Measurements from ENCODE around the gene SRF. TPM values are rescaled to one million over a fixed set of nuclear protein-coding genes. Genes with fewer than 3 reads are reported as not detected.

The SRF gene
- total RNA-seq, 4 donors from 2014 or later, result 23.1 to 29.7 (median 26.4) TPM

DNA sequence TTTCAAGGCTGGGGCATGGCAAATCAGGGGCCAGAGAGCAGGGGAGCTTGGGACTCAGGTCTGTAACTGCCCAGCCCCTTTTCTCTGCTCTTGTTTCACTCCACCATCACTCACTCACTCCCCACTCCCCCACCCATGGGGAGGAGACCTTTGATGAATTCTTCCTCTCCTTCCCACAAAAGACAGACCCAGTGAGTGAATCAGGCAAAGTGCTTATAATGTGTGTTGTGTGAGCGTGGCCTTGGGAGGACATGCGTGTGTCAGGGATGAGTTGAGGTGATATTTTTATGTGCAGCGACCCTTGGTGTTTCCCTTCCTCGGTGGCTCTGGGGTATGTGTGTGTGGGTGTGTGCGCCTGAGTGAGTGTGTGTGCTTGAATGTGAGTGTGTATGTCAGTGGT, 9.9 kb downstream of the SRF start:
- Histone ChIP-seq H3K4me3 (no peak overlapping the region), H3K27ac (no peak overlapping the region), H3K4me1 (peaks cover 0 to 16% (median 3%) of the 10 kb centered on the region in 4 donors), H3K36me3 (peaks cover 0 to 63% (median 0%) of the 10 kb centered on the region in 3 donors), H3K27me3 (no peaks in the 10 kb centered on the region), H3K9me3 (no peaks in the 10 kb centered on the region)
- no peak for DNase-seq
- TF ChIP-seq, protein P1, sequence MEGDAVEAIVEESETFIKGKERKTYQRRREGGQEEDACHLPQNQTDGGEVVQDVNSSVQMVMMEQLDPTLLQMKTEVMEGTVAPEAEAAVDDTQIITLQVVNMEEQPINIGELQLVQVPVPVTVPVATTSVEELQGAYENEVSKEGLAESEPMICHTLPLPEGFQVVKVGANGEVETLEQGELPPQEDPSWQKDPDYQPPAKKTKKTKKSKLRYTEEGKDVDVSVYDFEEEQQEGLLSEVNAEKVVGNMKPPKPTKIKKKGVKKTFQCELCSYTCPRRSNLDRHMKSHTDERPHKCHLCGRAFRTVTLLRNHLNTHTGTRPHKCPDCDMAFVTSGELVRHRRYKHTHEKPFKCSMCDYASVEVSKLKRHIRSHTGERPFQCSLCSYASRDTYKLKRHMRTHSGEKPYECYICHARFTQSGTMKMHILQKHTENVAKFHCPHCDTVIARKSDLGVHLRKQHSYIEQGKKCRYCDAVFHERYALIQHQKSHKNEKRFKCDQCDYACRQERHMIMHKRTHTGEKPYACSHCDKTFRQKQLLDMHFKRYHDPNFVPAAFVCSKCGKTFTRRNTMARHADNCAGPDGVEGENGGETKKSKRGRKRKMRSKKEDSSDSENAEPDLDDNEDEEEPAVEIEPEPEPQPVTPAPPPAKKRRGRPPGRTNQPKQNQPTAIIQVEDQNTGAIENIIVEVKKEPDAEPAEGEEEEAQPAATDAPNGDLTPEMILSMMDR (IDR thresholded peaks at IDR 0.05), result no peak
- no peak for TF ChIP-seq POLR2A (IDR thresholded peaks at IDR 0.05)

DNA sequence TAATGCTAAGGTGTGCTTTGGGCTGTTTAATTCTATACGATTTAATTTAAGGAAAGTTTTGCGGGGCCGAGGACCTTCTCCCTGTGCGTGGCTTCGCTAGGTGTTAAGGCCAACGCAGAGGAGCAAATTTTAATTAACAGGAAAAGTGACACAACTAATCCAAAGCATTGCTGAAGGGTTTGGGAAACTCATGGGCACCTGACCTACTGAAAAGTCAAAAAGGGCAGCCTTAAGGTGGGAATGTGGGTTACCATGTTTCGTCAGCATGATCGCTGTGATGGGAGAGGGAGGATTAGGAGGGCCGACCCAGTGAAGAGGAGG, 10.5 kb downstream of the SRF start:
- no peak for TF ChIP-seq POLR2A (IDR thresholded peaks at IDR 0.05)
- TF ChIP-seq, protein P1 (IDR thresholded peaks at IDR 0.05), result no peak
- DNase-seq, result no peak

DNA sequence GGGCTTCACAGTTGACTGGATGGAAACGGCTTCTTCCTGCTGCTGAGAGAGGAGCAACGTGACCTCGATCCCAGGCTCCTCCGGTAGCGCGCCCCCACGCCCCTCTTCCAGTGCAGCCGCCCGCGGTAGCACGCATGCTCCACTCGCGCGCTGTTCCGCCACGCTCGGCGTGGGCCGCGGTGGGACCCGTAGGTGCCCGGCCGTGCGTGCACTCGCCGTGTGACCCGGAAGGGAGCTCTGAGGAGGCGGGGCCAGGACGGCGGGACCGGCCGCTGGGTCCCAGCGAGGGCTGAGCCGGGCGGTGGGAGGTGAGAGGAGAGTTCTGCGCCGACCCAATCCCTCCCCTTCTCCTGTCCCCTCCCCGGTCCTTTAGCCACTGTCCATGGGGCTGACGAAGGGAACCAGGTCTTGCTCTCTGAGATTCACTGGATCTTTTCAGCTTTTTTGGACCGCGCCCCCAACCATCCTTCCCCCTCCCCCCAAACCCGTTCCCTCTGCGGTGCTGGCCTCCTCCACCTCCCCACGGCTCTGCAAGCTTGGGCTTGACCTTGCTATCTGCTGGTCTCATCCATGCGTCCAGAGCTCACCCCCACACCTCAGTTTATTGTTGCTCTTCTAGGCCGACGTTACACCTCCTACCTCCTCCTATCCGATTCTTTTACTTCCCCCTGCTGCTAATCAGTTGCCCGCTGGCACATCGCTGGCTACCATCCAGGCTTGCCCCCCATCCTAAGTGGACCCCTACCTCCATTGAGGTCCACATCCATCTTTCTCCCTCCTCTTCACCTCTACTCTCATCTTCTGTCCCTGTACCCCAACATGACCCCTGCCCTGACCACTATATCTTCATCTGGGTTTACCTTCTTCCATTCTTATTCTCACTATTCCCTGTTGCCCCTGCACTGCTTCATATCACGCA, 11.1 kb downstream of the SRF start, which contains the start of gene CUL9:
TSS of gene CUL9 (plus strand) at position 255 of the 919 bp plus-strand sequence. CDS start 2,115 bp downstream, outside the sequence.
- no peaks in the 10 kb centered on the region for H3K27me3 ChIP-seq
- peak; percentile 57 to 74 for TF ChIP-seq POLR2A (IDR thresholded peaks at IDR 0.05)
- TF ChIP-seq, protein P1 (IDR thresholded peaks at IDR 0.05), result peak in 1 of 6 experiments; percentile 7
- H3K36me3 ChIP-seq, result peaks cover 0 to 64% (median 0%) of the 10 kb centered on the region in 3 donors
- peak within 1 kb of the TSS; percentile 56 to 96 (median 82) for H3K4me3 ChIP-seq
- peak; percentile 85 to 94 (median 90) for DNase-seq
- no peaks in the 10 kb centered on the region for H3K9me3 ChIP-seq
- peak within 1 kb of the TSS; percentile 70 to 84 (median 76) for H3K27ac ChIP-seq
- peaks cover 0 to 16% (median 3%) of the 10 kb centered on the region in 4 donors for H3K4me1 ChIP-seq

More for the DNA sequence above, 10.5 kb downstream of the SRF start:
- Histone ChIP-seq H3K9me3 (no peaks in the 10 kb centered on the region), H3K36me3 (peaks cover 0 to 63% (median 0%) of the 10 kb centered on the region in 3 donors), H3K27ac (peak overlapping the region; percentile 70 to 84 (median 76)), H3K27me3 (no peaks in the 10 kb centered on the region), H3K4me1 (peaks cover 0 to 16% (median 3%) of the 10 kb centered on the region in 4 donors), H3K4me3 (peak overlapping the region; percentile 56 to 96 (median 82))

DNA sequence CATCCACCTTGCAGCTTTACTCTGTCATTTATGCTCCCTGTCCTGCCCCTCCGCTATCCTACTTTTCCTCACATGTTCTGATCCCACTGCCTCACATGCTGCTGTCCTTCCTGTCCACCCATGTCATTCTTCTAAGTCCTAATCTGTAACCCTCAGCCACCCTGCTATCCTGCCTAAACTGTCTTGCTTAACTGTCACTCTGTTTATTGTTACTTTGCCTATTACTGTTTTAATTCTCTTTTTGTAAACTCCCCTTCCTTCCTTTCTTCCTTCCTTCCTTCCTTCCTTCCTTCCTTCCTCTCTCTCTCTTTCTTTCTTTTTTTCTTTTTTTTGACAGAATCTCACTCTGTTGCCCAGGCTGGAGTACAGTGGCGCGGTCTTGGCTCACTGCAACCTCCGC, 12.4 kb downstream of the SRF start:
- H3K27me3 ChIP-seq, result no peaks in the 10 kb centered on the region
- no peak for DNase-seq
- peaks cover 0 to 64% (median 0%) of the 10 kb centered on the region in 3 donors for H3K36me3 ChIP-seq
- no peaks in the 10 kb centered on the region for H3K9me3 ChIP-seq
- H3K27ac ChIP-seq, result no peak overlapping the region
- TF ChIP-seq, protein P1 (IDR thresholded peaks at IDR 0.05), result no peak
- no peak for TF ChIP-seq POLR2A (IDR thresholded peaks at IDR 0.05)
- no peak overlapping the region for H3K4me3 ChIP-seq
- H3K4me1 ChIP-seq, result peaks cover 0 to 16% (median 3%) of the 10 kb centered on the region in 4 donors

DNA sequence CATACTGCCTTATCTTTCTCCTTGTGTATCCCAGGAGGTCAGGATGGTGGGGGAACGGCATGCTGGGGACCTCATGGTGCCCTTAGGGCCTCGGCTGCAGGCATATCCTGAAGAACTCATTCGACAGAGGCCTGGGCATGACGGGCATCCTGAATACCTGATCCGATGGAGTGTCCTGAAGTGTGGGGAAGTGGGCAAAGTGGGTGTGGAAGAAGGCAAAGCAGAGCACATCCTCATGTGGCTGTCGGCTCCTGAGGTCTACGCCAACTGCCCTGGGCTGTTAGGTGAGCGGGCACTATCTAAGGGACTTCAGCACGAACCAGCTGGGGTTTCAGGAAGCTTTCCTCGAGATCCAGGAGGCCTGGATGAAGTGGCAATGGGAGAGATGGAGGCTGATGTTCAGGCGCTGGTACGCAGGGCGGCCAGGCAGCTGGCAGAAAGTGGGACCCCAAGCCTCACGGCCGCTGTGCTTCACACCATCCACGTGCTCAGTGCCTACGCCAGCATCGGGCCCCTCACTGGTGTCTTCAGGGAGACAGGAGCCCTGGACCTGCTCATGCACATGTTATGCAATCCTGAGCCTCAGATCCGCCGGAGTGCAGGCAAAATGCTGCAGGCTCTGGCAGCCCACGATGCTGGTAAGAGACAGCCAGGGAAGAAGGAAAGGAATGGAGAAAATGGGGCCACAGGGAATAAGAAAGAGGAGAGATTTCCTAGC, 13.4 kb downstream of the SRF start:
- Histone ChIP-seq H3K9me3 (no peaks in the 10 kb centered on the region), H3K27me3 (no peaks in the 10 kb centered on the region), H3K4me3 (no peak overlapping the region), H3K27ac (no peak overlapping the region), H3K4me1 (peaks cover 0 to 16% (median 3%) of the 10 kb centered on the region in 4 donors), H3K36me3 (peaks cover 0 to 64% (median 0%) of the 10 kb centered on the region in 3 donors)
- TF ChIP-seq POLR2A (IDR thresholded peaks at IDR 0.05), result no peak
- TF ChIP-seq, protein P1 (IDR thresholded peaks at IDR 0.05), result no peak
- DNase-seq, result no peak
